Renal cortex interstitium (tissue), 3 donors: ENCODE results near the gene LSM12. TPM values are rescaled to one million over a fixed set of nuclear protein-coding genes. Genes with fewer than 3 reads are reported as not detected.

Experiments used
- polyA plus RNA-seq, 3 donors: library from polyadenylated mRNA; unstranded; fragments of 120-200 nt; gene quantifications; one replicate each; pipeline ENCODE4 v1.2.1, GENCODE V29; 2013; ENCODE audit not compliant: insufficient read length in 3 of 3

LSM12 gene
- polyA plus RNA-seq, 3 donors, result 37.2 to 45.5 (median 39.1) TPM

Other genes with a start within 250 kb of the LSM12 start
- 10 to 100 TPM in 1 of 3 donors, 1 to 10 TPM in 2; 7.7 to 15.0 (median 8.0) TPM for gene MPP3, start 233.5 kb downstream of the LSM12 start, polyA plus RNA-seq
- gene CD300LG, start 219.5 kb downstream of the LSM12 start, polyA plus RNA-seq, result 1 to 10 TPM in 2 of 3 donors, under 1 TPM in 1; 0.89 to 1.7 (median 1.3) TPM
- 1 to 10 TPM; 5.8 to 8.2 (median 7.1) TPM for gene MPP2, start 159.1 kb downstream of the LSM12 start, polyA plus RNA-seq
- gene PPY, start 124.2 kb downstream of the LSM12 start, polyA plus RNA-seq, result 1 to 10 TPM in 1 of 3 donors, under 1 TPM in 1, not detected in 1; 0.30 to 2.3 TPM
- under 1 TPM; 0.19 to 0.73 (median 0.25) TPM for gene PYY, start 112.7 kb downstream of the LSM12 start, polyA plus RNA-seq
- gene NAGS, start 62.0 kb downstream of the LSM12 start, polyA plus RNA-seq, result 1 to 10 TPM; 2.7 to 7.1 (median 3.3) TPM
- gene TMEM101, start 51.7 kb downstream of the LSM12 start, polyA plus RNA-seq, result 10 to 100 TPM; 38.6 to 51.7 (median 43.5) TPM
- gene G6PC3, start 4.1 kb upstream of the LSM12 start, polyA plus RNA-seq, result 10 to 100 TPM; 73.8 to 90.2 (median 84.7) TPM
- gene HDAC5, start 57.0 kb upstream of the LSM12 start, polyA plus RNA-seq, result 10 to 100 TPM; 44.7 to 59.4 (median 55.3) TPM
- 1 to 10 TPM; 4.9 TPM for gene HROB, start 75.3 kb upstream of the LSM12 start, polyA plus RNA-seq
- 1 to 10 TPM; 2.2 to 3.9 (median 2.6) TPM for gene ASB16, start 104.0 kb upstream of the LSM12 start, polyA plus RNA-seq
- gene TMUB2, start 120.3 kb upstream of the LSM12 start, polyA plus RNA-seq, result 10 to 100 TPM; 38.7 to 55.2 (median 45.8) TPM
- 10 to 100 TPM; 62.1 to 67.6 (median 63.3) TPM for gene ATXN7L3, start 133.2 kb upstream of the LSM12 start, polyA plus RNA-seq
- gene UBTF, start 153.0 kb upstream of the LSM12 start, polyA plus RNA-seq, result 100 to 1,000 TPM; 110 to 143 (median 121) TPM
- 10 to 100 TPM in 2 of 3 donors, 1 to 10 TPM in 1; 9.1 to 13.1 (median 12.1) TPM for gene SLC4A1, start 201.5 kb upstream of the LSM12 start, polyA plus RNA-seq
- 1 to 10 TPM; 2.7 to 3.0 (median 2.8) TPM for gene RUNDC3A, start 241.9 kb upstream of the LSM12 start, polyA plus RNA-seq